ENCODE measurements around the gene ATF5.

DNA sequence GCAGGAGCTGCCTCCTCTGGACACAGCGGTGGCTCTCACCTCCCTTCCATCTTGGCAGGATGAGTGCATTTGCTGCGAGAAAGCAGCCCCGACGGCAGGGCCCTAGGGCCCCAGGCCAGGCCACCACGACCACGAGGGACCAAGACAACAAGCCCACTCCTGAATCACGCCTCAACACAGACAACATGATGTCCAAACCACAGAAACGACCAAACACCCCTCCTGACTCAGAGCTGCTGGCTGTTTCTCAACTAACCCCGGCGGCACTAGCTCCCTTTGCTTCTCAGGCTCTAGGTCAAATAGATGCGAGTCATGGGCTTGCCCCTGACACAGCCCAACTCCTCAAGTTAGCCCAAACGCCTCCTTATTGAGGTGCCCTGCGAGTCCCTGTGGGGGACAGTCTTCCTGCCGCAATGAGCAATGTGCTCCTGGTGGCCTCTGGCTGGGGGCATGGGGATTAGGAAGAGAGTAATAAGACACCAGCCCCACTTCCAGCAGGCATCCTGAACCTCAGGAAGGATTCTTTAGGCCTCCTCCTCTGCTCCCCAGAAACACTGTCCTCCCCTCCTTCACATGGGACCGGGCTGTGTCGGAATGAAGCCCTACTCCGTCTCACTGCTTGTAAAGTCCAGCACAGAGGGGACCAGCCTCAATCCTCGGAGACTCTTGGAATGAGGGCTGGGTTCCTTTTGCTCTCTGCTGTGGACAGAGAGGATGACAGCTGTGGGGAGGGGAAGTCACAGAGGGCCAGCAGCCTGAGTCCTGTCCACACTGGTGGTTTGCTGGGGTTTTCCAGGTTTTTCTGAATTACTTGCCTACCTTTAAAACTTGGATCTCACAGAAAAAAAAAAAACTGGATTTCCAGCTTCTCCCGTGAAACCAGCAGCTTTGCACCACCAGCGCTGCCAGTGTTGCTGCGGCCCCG is 6.9 kb upstream of the ATF5 start:
- TF ChIP-seq, protein P1, sequence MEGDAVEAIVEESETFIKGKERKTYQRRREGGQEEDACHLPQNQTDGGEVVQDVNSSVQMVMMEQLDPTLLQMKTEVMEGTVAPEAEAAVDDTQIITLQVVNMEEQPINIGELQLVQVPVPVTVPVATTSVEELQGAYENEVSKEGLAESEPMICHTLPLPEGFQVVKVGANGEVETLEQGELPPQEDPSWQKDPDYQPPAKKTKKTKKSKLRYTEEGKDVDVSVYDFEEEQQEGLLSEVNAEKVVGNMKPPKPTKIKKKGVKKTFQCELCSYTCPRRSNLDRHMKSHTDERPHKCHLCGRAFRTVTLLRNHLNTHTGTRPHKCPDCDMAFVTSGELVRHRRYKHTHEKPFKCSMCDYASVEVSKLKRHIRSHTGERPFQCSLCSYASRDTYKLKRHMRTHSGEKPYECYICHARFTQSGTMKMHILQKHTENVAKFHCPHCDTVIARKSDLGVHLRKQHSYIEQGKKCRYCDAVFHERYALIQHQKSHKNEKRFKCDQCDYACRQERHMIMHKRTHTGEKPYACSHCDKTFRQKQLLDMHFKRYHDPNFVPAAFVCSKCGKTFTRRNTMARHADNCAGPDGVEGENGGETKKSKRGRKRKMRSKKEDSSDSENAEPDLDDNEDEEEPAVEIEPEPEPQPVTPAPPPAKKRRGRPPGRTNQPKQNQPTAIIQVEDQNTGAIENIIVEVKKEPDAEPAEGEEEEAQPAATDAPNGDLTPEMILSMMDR (IDR thresholded peaks at IDR 0.05; ENCODE audit: poor library complexity): no peak
- no peak for TF ChIP-seq EZH2phosphoT487 (IDR thresholded peaks at IDR 0.05; ENCODE audit: low read depth, severe bottlenecking, unreplicated experiment)
